HG02759 (cell line): ENCODE measurements around the gene SAMMSON.

Source experiments
- ATAC-seq: cut with Tn5 transposase; IDR thresholded peaks from one replicate; pipeline ENCODE4 v1.9.1; 2021; ENCODE audit warnings: mild to moderate bottlenecking, moderate library complexity; ENCODE audit not compliant: unreplicated experiment

Gene SAMMSON

GRCh38 chr3:70010346-70010745, 10.8 kb downstream of the SAMMSON start:
- no peak for ATAC-seq

GRCh38 chr3:70011582-70011981, 12.0 kb downstream of the SAMMSON start:
- no peak for ATAC-seq

DNA sequence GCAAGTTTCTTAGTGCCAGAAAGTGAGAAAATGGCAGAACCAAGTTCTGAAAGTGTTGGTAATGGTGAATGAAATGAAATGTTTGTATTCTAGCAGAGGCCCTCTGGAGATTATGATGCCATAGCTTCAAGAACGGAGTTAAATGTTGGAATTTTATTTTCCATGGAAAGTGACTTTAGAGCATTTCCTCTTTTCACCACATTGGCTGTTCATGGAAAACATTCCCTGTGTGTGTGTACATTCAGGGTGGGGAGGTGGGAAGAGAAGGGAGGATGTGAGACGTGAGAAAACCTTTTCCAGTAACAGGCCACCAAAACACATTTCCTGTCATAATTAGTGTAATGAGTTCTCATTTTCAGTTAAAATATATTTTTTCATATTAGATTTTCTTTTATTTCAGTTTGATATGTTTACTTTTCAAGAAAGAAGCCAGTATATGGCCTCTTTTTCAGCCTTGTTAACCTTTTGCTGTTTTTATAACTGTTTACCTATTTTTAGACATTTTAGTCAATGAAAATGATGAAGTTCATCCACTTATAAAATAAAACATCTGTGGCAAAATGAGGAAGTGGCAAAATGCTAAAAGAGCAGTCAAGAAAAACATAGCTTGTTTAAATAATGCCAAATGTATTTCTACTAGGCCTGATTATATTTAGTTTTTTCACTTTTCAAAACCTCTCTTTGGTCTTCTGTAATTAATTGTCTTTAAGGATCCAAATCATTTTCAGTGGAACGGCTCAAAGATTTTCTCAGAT, 21.6 kb downstream of the SAMMSON start:
- ATAC-seq, result no peak

DNA sequence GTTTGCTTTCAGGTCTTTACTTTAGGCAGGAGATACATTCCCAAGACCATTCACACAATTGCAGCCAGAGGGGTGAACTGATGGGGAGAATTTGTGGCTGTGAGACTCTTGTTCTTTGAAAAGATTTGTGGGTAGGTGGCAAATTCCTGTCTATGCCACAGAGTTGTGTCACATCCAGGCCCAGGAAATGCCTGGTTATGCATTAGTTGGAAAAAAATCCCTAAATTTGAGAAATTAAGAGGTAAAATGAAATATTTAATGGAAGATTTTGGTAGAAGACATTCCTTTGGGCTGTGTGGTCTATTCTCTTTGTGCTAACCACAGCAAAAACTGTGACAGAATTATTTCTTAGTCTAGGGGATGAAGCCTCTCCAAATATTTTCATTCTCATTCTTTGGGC, 28.8 kb downstream of the SAMMSON start:
- no peak for ATAC-seq

- ATAC-seq, result no peak
Observed at GRCh38 chr3:70038693-70039092, 39.2 kb downstream of the SAMMSON start.

DNA sequence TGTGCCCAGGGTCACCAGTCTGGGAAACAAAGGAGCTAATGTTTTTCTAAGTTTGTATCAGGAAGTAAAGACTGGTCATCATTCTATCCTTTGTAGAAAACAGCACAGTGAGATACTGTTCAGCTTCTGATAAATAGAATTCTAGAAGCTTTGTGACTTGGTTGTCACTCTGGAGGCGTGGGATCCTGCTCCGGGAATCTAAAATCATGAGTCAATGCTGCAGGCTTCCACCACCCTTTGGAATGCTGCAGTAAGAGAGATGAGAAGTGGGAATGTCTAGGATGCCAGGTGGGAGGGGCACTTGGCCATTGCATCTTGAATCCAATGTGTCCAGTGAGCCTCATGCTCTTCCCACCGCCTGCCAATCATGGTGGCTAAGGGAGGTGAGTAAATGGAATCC, 40.9 kb downstream of the SAMMSON start:
- no peak for ATAC-seq

- no peak for ATAC-seq
Observed at GRCh38 chr3:70042641-70043040, 43.1 kb downstream of the SAMMSON start.

- ATAC-seq, result no peak
Observed at GRCh38 chr3:70049761-70050160, 50.2 kb downstream of the SAMMSON start.

- ATAC-seq, result no peak
Observed at GRCh38 chr3:70053293-70053692, 53.8 kb downstream of the SAMMSON start.

DNA sequence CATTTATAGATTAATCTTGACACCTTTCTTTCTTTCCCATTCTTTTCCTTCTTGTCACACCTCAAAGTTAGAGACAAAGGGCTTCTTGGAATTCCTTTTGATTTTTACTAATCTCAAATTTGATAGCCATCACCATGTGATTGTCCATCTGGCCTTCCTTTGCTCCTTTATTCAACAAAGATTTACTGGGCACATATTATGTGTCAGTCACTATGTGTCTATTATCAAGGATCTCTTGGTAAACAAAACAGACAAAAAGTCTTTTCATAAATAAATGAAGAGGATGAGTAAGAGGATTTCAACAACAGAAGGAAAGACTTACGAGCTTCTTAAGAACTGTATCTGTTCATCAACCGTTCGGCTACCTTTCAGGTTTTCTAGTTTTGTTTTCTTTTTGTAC, 56.5 kb downstream of the SAMMSON start:
- ATAC-seq, result no peak

GRCh38 chr3:70057426-70057825, 57.9 kb downstream of the SAMMSON start:
- no peak for ATAC-seq

DNA sequence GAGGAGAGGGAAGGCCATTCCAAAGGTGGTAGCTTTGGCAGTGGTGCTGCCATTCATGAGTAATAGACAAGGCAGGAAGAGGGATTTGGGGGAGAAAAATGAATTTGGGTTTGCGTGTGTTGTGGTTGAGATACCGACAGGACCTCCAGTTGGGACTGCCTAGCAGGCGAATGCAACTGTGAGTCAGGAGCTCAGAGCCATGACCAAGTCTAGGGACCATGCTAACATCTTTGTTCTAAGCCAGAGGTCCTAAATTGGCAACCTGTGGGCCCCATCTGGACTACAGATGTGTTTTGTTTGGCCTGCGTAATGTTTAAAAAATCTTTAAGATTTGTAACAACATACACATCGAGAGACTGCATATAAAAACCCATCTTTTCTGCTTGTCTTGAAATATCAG, 61.6 kb downstream of the SAMMSON start:
- ATAC-seq, result no peak

- ATAC-seq, result no peak
Observed at GRCh38 chr3:70064194-70064779, 64.8 kb downstream of the SAMMSON start.

DNA sequence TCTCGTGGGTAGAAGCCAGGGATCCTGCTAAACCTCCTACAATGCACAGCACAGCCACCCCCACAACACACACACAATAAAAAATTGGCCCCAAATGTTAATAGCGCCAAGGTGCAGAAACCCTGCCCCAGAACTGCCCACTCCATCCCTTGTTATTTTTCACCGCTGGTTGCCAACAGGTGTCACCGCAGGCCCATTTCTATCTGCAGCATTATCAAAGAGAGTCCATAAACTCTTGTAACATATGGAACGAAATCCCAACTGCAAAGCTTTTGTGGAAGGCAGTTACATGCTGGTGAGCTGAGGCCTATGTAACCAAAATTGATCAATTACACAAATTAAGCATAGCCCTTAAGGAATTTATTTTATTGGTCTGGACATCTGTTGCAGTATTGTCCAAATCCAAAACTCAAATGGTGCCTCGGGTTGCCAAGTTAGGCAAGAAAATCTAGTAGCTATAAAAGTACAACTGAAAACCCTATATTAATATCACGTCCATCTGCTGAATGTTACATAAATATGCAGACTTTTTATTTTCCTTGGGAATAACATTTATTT, 66.2 kb downstream of the SAMMSON start:
- no peak for ATAC-seq

- ATAC-seq, result no peak
Observed at GRCh38 chr3:70067860-70068521, 68.5 kb downstream of the SAMMSON start.

GRCh38 chr3:70069557-70069956, 70.0 kb downstream of the SAMMSON start:
- ATAC-seq, result no peak

GRCh38 chr3:70071138-70071537, 71.6 kb downstream of the SAMMSON start:
- no peak for ATAC-seq

DNA sequence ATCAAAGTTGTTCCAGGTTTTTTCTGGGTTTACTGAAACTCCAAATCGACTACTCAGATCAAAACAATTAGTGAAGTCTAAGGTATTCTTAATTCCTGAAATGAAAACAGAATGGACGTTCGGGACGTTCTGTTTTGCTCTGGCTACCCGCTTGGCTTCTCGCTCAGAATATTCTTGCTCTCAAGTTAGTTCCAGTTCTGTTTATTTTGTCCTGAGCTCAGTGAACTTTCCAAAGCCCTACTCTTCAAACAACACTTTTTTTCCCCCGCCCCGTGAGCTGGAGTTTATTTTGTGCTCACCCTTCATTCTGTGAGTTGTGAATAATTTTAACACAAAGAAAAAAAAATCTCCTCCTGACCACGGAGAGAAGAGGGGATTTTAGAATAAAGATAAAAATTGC, 72.6 kb downstream of the SAMMSON start:
- no peak for ATAC-seq

GRCh38 chr3:70072754-70073153, 73.2 kb downstream of the SAMMSON start:
- ATAC-seq, result no peak

DNA sequence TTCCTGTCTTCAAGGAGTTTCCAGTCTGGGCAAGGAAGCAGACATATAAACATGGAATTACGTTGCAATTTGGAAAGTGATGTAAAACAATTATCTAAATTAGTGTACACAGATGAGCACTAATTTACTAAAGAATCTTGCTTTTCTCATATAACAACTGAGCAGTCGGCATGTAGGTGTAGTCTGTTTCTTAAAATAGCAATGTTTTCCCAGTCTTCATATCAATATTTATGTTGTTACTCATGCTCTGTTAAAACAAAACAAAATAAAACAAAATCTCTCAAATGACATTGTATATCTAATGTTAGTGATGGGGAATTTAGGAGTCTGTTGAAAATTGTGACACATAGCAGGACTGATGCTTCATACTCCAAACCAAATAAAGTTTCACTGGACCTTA, 75.6 kb downstream of the SAMMSON start:
- no peak for ATAC-seq

DNA sequence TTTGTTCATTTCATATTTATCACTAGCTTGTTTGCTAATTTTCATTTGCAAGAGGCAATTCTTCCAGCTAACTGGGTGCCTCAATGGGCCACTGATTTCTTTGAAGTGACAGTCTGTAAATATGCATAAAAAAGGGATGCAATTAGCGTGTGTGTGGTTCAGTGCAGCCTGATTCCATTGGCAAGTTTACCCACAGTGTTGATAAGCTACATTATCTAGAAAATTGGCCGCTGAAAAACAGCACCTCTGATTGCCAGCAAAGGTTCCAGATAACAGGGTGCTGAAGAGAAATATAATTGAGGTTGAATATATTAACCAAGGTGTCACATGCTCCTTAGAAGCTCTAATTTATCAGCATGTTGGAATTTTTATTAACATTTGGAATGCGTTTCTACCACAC, 76.9 kb downstream of the SAMMSON start:
- ATAC-seq, result no peak

GRCh38 chr3:70078778-70079177, 79.2 kb downstream of the SAMMSON start:
- no peak for ATAC-seq
